Measurements from ENCODE around the gene MIAT. TPM values are rescaled to one million over a fixed set of nuclear protein-coding genes. Genes with fewer than 3 reads are reported as not detected.
A peak's percentile ranks its signal among the peaks of the same experiment; 100 is the strongest.

The MIAT gene
- total and polyA plus RNA-seq, 2 of the 4 experiments (the other 2 are of a cell fraction), result 0.54 to 0.65 TPM

- H3K27ac ChIP-seq (ENCODE audit: insufficient read depth, low read length), result no peak overlapping the region
- no peak overlapping the region for H2BK15ac ChIP-seq (ENCODE audit: low read depth, low read length)
- H4K20me1 ChIP-seq (ENCODE audit: insufficient read depth, low read length), result no peaks in the 10 kb centered on the region
- DNase-seq, result no peak
- 89% methylated on average over 11 of the region's 15 CpGs; no CpG with 5 or more reads in 1 of the 2 experiments for WGBS, 2 experiments (ENCODE audit: extremely low coverage in 2 of 2, insufficient read length in 1 of 2)
- no TSS peak for BruUV-seq (replicated peaks)
- H2AK9ac ChIP-seq (replicated peaks; ENCODE audit: low read depth, low read length, poor library complexity), result peak overlapping the region; percentile 38
- no peaks in the 10 kb centered on the region for H3K9me3 ChIP-seq (ENCODE audit: control insufficient read depth, insufficient read depth, low read length)
- dilution Hi-C loops (cut with HindIII; ENCODE audit: low sequenced_read_pairs, unreplicated experiment), result no loop called here
- H2AFZ ChIP-seq (replicated peaks; ENCODE audit: low read length, poor library complexity), result peak overlapping the region; percentile 74
- no peaks in the 10 kb centered on the region for H3K79me1 ChIP-seq (ENCODE audit: low read depth in 1 of 2, low read length in 2 of 2)
- no peak overlapping the region for H3K9ac ChIP-seq (ENCODE audit: low read depth, low read length)
- H3K4me1 ChIP-seq (ENCODE audit: control insufficient read depth, insufficient read depth, low read length), result peaks cover 9% of the 10 kb centered on the region
- H3K36me3 ChIP-seq (ENCODE audit: control insufficient read depth, insufficient read depth, low read length), result no peaks in the 10 kb centered on the region
- no peak overlapping the region for H3K4ac ChIP-seq (ENCODE audit: low read depth, low read length)
- POLR2A ChIA-PET (ENCODE audit: unreplicated experiment), result interaction anchor here (0.6 kb wide), 2 partner anchors 13 to 137 kb away, joined by 3 to 10 read pairs; no protein-coding TSS in a partner anchor
- H3K9me1 ChIP-seq (ENCODE audit: insufficient read depth, low read length), result peaks cover 10% of the 10 kb centered on the region; the same call in 1 of the 2 replicates
- H4K8ac ChIP-seq (ENCODE audit: low read depth in 2 of 2, low read length in 2 of 2), result no peak overlapping the region; a peak in 1 of 4 replicates
- intact Hi-C loops (cut with micrococcal nuclease), result no loop called here
- CTCF ChIA-PET, result interaction anchor here (0.6 to 1.3 kb wide), 2 partner anchors 18 to 22 kb away, joined by 3 read pairs; no protein-coding TSS in a partner anchor
- H2BK5ac ChIP-seq (ENCODE audit: low read depth, low read length, poor library complexity, severe bottlenecking), result no peak overlapping the region
- H3K23ac ChIP-seq (ENCODE audit: low read depth, low read length), result no peak overlapping the region
- H3K4me2 ChIP-seq (ENCODE audit: low read depth, low read length), result no peak overlapping the region
- no peak overlapping the region for H4K5ac ChIP-seq (ENCODE audit: low read depth, low read length)
- 0 out of 2 replicates have a peak overlapping the region, but pooled peaks have one; percentile 13 for H2BK120ac ChIP-seq (ENCODE audit: low read depth, low read length)
- ATAC-seq (ENCODE audit: low read depth), result no peak
- H2BK20ac ChIP-seq (ENCODE audit: low read depth, low read length), result no peak overlapping the region
- H3K14ac ChIP-seq (replicated peaks; ENCODE audit: low read depth, low read length), result no peak overlapping the region
- H3K18ac ChIP-seq (ENCODE audit: low read depth, low read length), result no peak overlapping the region
- in situ Hi-C loops (cut with MboI; ENCODE audit: low sequenced_read_pairs), result no loop called here
- no peak overlapping the region for H3K56ac ChIP-seq (ENCODE audit: extremely low read depth, insufficient read depth, low read length)
- peaks cover 20% of the 10 kb centered on the region for H3K27me3 ChIP-seq (ENCODE audit: control insufficient read depth, insufficient read depth, low read length)
- no peak overlapping the region for H4K91ac ChIP-seq (ENCODE audit: insufficient read depth, low read depth, low read length)
- H3K4me3 ChIP-seq (ENCODE audit: insufficient read depth, low read depth, low read length), result no peak overlapping the region
- no peak overlapping the region for H2AK5ac ChIP-seq (ENCODE audit: low read depth, low read length)
- TF ChIP-seq RFX5 (IDR thresholded peaks at IDR 0.05; ENCODE audit: low read depth, low read length) (no peak), MAFK (IDR thresholded peaks at IDR 0.05; ENCODE audit: low read depth, low read length) (no peak), USF2 (IDR thresholded peaks at IDR 0.05; ENCODE audit: low read depth, low read length) (no peak), FOS (IDR thresholded peaks at IDR 0.05; ENCODE audit: low read depth, low read length) (no peak), NFE2L2 (IDR thresholded peaks at IDR 0.05; ENCODE audit: low read depth, low read length) (no peak), BHLHE40 (IDR thresholded peaks at IDR 0.05; ENCODE audit: low read depth, low read length) (no peak), RCOR1 (IDR thresholded peaks at IDR 0.05; ENCODE audit: insufficient replicate concordance, low read length) (no peak), SMC3 (IDR thresholded peaks at IDR 0.05; ENCODE audit: low read depth, low read length) (no peak), CHD1 (IDR thresholded peaks at IDR 0.05; ENCODE audit: low read depth, low read length) (no peak), POLR2A (IDR thresholded peaks at IDR 0.05; ENCODE audit: low read depth, low read length) (no peak), CEBPB (IDR thresholded peaks at IDR 0.05; ENCODE audit: low read depth, low read length) (no peak), ELK1 (IDR thresholded peaks at IDR 0.05; ENCODE audit: borderline replicate concordance, low read depth, low read length) (no peak), MAZ (IDR thresholded peaks at IDR 0.05; ENCODE audit: borderline replicate concordance, low read depth, low read length) (no peak), CTCF (conservative IDR thresholded peaks at IDR 0.05; ENCODE audit: low read depth, low read length) (no peak), MXI1 (IDR thresholded peaks at IDR 0.05; ENCODE audit: borderline replicate concordance, low read depth, low read length) (no peak)
Observed at GRCh38 chr22:26643418-26644100, 13.8 kb upstream of the MIAT start.

Measured in IMR-90 (cell line).